DND-41 (cell line): Measurements from ENCODE around the gene MMP2.

Experiments used
- EZH2 ChIP-seq: IDR thresholded peaks from 3 replicates; pipeline ENCODE4 v1.6.1; 2012; ENCODE audit warnings: borderline replicate concordance, low read depth, mild to moderate bottlenecking, moderate library complexity, low read length, inconsistent platforms; ENCODE audit not compliant: severe bottlenecking
- TF ChIP-seq, protein P1 (sequence below): IDR thresholded peaks from 2 replicates; pipeline ENCODE4 v1.5.1; 2012; ENCODE audit warnings: borderline replicate concordance, low read length, moderate library complexity, mild to moderate bottlenecking; ENCODE audit not compliant: poor library complexity, severe bottlenecking; ENCODE audit errors: extremely low read depth

DNA sequence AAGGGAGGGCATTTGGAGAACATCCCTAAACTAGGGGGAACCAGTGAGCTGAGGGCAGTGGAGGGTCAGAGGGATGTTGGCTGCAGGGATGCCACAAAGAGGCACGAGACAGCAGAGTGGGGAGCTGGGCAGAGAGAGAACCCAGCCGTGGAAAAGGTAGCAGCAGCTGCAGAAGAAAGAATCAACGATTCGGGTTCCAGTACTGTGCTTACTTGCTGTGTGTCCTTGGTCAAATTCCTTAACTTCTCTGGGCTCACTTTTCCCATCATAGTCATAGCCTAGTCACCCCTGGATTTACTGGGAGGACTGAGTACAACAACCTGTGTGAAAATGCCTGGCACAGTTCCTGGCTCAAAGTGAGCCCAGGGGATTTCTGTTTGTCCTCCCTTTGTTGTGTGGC is 12.8 kb upstream of the MMP2 start:
- TF ChIP-seq, protein P1, sequence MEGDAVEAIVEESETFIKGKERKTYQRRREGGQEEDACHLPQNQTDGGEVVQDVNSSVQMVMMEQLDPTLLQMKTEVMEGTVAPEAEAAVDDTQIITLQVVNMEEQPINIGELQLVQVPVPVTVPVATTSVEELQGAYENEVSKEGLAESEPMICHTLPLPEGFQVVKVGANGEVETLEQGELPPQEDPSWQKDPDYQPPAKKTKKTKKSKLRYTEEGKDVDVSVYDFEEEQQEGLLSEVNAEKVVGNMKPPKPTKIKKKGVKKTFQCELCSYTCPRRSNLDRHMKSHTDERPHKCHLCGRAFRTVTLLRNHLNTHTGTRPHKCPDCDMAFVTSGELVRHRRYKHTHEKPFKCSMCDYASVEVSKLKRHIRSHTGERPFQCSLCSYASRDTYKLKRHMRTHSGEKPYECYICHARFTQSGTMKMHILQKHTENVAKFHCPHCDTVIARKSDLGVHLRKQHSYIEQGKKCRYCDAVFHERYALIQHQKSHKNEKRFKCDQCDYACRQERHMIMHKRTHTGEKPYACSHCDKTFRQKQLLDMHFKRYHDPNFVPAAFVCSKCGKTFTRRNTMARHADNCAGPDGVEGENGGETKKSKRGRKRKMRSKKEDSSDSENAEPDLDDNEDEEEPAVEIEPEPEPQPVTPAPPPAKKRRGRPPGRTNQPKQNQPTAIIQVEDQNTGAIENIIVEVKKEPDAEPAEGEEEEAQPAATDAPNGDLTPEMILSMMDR: no peak
- TF ChIP-seq EZH2: no peak
